K562 (cell line): Measurements from ENCODE around the gene ZNF513. TPM values are rescaled to one million over a fixed set of nuclear protein-coding genes. Genes with fewer than 3 reads are reported as not detected.

Source experiments
- BCOR ChIP-seq: fragments of 450-650 bp; IDR thresholded peaks from 2 replicates; pipeline ENCODE4 v1.6.1; 2016
- BRF1 ChIP-seq: IDR thresholded peaks from 3 replicates; pipeline ENCODE4 v1.6.1; 2011; ENCODE audit warnings: borderline replicate concordance, mild to moderate bottlenecking; ENCODE audit not compliant: insufficient read length; ENCODE audit errors: extremely low read depth
- EP400 ChIP-seq: fragments of 450-650 bp; IDR thresholded peaks from 2 replicates; pipeline ENCODE4 v1.6.1; 2017; ENCODE audit warnings: antibody characterized with exemption, mild to moderate bottlenecking, moderate library complexity
- ESRRB ChIP-seq: fragments of 250-450 bp; sonication (Bioruptor Pico); IDR thresholded peaks from 2 replicates; pipeline ENCODE4 v1.5.0; 2020; ENCODE audit warnings: mild to moderate bottlenecking, moderate library complexity, borderline replicate concordance
- HDAC1 ChIP-seq, 2 experiments: fragments of 450-650 bp; IDR thresholded peaks; 2 replicates each; pipeline ENCODE4 v1.6.1; 2016 to 2017; ENCODE audit warnings: inconsistent platforms in 1 of 2, mild to moderate bottlenecking in 1 of 2, moderate library complexity in 1 of 2
- HDAC2 ChIP-seq: fragments of 450-650 bp; IDR thresholded peaks from 2 replicates; pipeline ENCODE4 v1.6.1; 2016; ENCODE audit warnings: mild to moderate bottlenecking
- HIVEP1 ChIP-seq: fragments of 250-450 bp; sonication (Bioruptor Pico); IDR thresholded peaks from 2 replicates; pipeline ENCODE4 v1.4.0; 2020; ENCODE audit warnings: mild to moderate bottlenecking
- KDM4B ChIP-seq, 2 experiments: fragments of 450-650 bp in 1 of 2; sonication (generic) in 1 of 2; IDR thresholded peaks; 2 replicates each; pipeline ENCODE4 v1.6.1; 2016 to 2017; ENCODE audit warnings: borderline replicate concordance in 2 of 2, antibody characterized with exemption in 1 of 2, low read depth in 1 of 2, mild to moderate bottlenecking in 1 of 2
- MCM2 ChIP-seq: fragments of 450-650 bp; IDR thresholded peaks from 2 replicates; pipeline ENCODE4 v1.6.1; 2017; ENCODE audit warnings: low read depth, mild to moderate bottlenecking
- NBN ChIP-seq: fragments of 450-650 bp; IDR thresholded peaks from 2 replicates; pipeline ENCODE4 v1.6.1; 2016; ENCODE audit warnings: low read depth, mild to moderate bottlenecking
- NELFE ChIP-seq: IDR thresholded peaks from 2 replicates; pipeline ENCODE4 v1.6.1; 2011; ENCODE audit warnings: mild to moderate bottlenecking; ENCODE audit not compliant: insufficient read depth, insufficient read length
- NR3C1 ChIP-seq: sonication (generic); formaldehyde crosslinking; IDR thresholded peaks from 2 replicates; pipeline ENCODE4 v1.8.1; 2022; ENCODE audit warnings: missing genetic modification reagents
- POLR2AphosphoS5 ChIP-seq: IDR thresholded peaks from 2 replicates; pipeline ENCODE4 v1.6.1; 2011; ENCODE audit warnings: mild to moderate bottlenecking, low read depth, low read length, moderate library complexity; ENCODE audit not compliant: control insufficient read depth, insufficient read depth
- SIN3A ChIP-seq, 2 experiments: fragments of 150-350 bp in 1 of 2; IDR thresholded peaks; 2 replicates each; pipeline ENCODE4 v1.6.1; 2011 to 2016; ENCODE audit warnings: borderline replicate concordance in 2 of 2, low read depth in 2 of 2, low read length in 2 of 2, mild to moderate bottlenecking in 2 of 2, moderate library complexity in 2 of 2; ENCODE audit not compliant: control insufficient read depth in 1 of 2
- TRIM24 ChIP-seq, 2 experiments: fragments of 450-650 bp; IDR thresholded peaks; 2 replicates each; pipeline ENCODE4 v1.6.1; 2016
- ZBTB8A ChIP-seq: fragments of 450-650 bp; IDR thresholded peaks from 2 replicates; pipeline ENCODE4 v1.6.1; 2018; ENCODE audit warnings: mild to moderate bottlenecking, moderate library complexity; ENCODE audit not compliant: partially characterized antibody
- polyA plus RNA-seq, 8 experiments: library from polyadenylated mRNA; depleted of rRNA in 4 of 8; stranded (reverse) in 5 of 8; unstranded in 3 of 8; fragments of >200 nt; fragmentation: Nextera tagmentation in 2 of 8; fragmentation: Illumina TruSeq in 1 of 8; extraction: Ambion mirVana in 2 of 8; extraction: Trizol in 1 of 8; gene quantifications; 2 replicates each; pipeline versions ENCODE4 v1.2.1 to v1.2.3, GENCODE V29; 2011 to 2014; ENCODE audit warnings: inconsistent platforms in 1 of 8, missing spikeins in 1 of 8
- total RNA-seq, 7 experiments: library from RNA; depleted of rRNA in 6 of 7; stranded (reverse); fragments of >200 nt in 6 of 7; fragmentation: Illumina TruSeq in 2 of 7; extraction: Trizol in 2 of 7; gene quantifications; 2 replicates each; pipeline versions ENCODE4 v1.2.1 to v1.2.3, GENCODE V29; 2011 to 2021; ENCODE audit warnings: low replicate concordance in 1 of 7
- TF ChIP-seq, protein P1 (sequence below): fragments of 250-450 bp; sonication (Bioruptor Pico); IDR thresholded peaks from 2 replicates; pipeline ENCODE4 v1.8.0; 2022; ENCODE audit warnings: inconsistent platforms
- TF ChIP-seq, protein P2 (sequence below), 2 experiments: IDR thresholded peaks in 1 of 2; conservative IDR thresholded peaks in 1 of 2; 2 replicates each; pipeline ENCODE4 v1.6.1; 2016; ENCODE audit warnings: low read depth in 2 of 2, mild to moderate bottlenecking in 1 of 2, missing compliant biosample characterization in 1 of 2, missing genetic modification characterization in 1 of 2, moderate library complexity in 1 of 2
- TF ChIP-seq, protein P3 (sequence below), 2 experiments: fragments of 200-800 bp in 1 of 2; sonication (Bioruptor generic) in 1 of 2; sonication (generic) in 1 of 2; formaldehyde crosslinking in 1 of 2; IDR thresholded peaks in 1 of 2; conservative IDR thresholded peaks in 1 of 2; 2 replicates each; pipeline versions ENCODE4 v1.5.0 to v1.6.1; 2016 to 2020; ENCODE audit warnings: missing compliant biosample characterization in 1 of 2, missing genetic modification characterization in 1 of 2, missing genetic modification reagents in 1 of 2
- TF ChIP-seq, protein P4 (sequence below): fragments of 450-650 bp; IDR thresholded peaks from 2 replicates; pipeline ENCODE4 v1.6.1; 2017; ENCODE audit warnings: mild to moderate bottlenecking, moderate library complexity

The ZNF513 gene
- total and polyA plus RNA-seq, 9 of the 15 experiments (the other 6 are each of a cell fraction or from before 2014, with no cell fraction given) = 0.04 to 13.6 (median 4.4) TPM

DNA sequence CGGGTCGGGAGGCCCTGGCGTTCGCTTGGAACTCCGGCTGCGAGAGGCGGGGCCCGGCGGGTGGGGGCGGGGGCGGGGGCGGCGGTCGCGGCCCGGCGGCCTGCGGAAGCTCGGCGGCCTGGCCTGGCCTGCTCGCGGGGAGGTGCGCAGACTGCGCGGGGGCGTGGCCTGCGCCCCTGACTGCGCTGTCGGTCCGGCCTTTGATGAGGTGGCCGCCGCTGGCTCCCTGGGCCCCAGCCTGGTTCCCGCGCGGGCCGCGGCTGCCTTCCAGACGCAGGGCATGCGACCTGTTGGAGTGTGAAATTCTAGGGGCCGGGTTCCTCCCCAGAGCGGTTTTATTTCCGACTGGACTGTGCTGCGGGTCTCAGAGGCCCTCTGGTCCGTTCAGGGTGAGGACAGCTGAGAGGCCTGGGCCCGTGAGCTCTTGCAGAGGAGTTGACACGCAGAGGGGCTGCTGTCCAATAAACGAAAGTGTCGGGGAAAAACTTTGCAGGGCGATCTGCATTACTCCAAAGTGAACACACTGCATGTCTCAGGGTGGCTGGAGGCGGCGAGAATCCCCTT lies 48.5 kb upstream of the ZNF513 start (continued):
- TF ChIP-seq, protein P1, sequence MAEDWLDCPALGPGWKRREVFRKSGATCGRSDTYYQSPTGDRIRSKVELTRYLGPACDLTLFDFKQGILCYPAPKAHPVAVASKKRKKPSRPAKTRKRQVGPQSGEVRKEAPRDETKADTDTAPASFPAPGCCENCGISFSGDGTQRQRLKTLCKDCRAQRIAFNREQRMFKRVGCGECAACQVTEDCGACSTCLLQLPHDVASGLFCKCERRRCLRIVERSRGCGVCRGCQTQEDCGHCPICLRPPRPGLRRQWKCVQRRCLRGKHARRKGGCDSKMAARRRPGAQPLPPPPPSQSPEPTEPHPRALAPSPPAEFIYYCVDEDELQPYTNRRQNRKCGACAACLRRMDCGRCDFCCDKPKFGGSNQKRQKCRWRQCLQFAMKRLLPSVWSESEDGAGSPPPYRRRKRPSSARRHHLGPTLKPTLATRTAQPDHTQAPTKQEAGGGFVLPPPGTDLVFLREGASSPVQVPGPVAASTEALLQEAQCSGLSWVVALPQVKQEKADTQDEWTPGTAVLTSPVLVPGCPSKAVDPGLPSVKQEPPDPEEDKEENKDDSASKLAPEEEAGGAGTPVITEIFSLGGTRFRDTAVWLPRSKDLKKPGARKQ = no peak
- TF ChIP-seq TRIM24 (IDR thresholded peaks at IDR 0.05) = no peak
- 0 out of 2 replicates have a peak, but pooled peaks have one; percentile 15 for TF ChIP-seq BCOR
- peak; percentile 78 for TF ChIP-seq EP400
- TF ChIP-seq HDAC1 (IDR thresholded peaks at IDR 0.05) = 0 out of 4 replicates have a peak, but pooled peaks of 1 of the 2 experiments have one; percentile 33
- TF ChIP-seq POLR2AphosphoS5 = peak; percentile 59; the same call in 1 of the 2 replicates
- 0 out of 2 replicates have a peak, but pooled peaks have one; percentile 3 for TF ChIP-seq NR3C1 (CRISPR knock-in tag)
- peak; percentile 41; the same call in 1 of the 2 replicates for TF ChIP-seq HDAC2
- TF ChIP-seq ZBTB8A = no peak
- TF ChIP-seq SIN3A (IDR thresholded peaks at IDR 0.05; ENCODE audit: borderline replicate concordance in 2 of 2, control insufficient read depth in 1 of 2, low read depth in 2 of 2, low read length in 2 of 2) = peak in 1 of 2 experiments; percentile 67; a peak in 1 of 4 replicates
- TF ChIP-seq, protein P2, sequence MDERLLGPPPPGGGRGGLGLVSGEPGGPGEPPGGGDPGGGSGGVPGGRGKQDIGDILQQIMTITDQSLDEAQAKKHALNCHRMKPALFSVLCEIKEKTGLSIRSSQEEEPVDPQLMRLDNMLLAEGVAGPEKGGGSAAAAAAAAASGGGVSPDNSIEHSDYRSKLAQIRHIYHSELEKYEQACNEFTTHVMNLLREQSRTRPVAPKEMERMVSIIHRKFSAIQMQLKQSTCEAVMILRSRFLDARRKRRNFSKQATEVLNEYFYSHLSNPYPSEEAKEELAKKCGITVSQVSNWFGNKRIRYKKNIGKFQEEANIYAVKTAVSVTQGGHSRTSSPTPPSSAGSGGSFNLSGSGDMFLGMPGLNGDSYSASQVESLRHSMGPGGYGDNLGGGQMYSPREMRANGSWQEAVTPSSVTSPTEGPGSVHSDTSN (CRISPR knock-in tag; IDR thresholded peaks at IDR 0.05; ENCODE audit: low read depth) = no peak
- TF ChIP-seq, protein P2 (tag; conservative IDR thresholded peaks at IDR 0.05; ENCODE audit: low read depth) = no peak
- TF ChIP-seq BRF1 = no peak
- TF ChIP-seq HIVEP1 = no peak
- TF ChIP-seq, protein P3, sequence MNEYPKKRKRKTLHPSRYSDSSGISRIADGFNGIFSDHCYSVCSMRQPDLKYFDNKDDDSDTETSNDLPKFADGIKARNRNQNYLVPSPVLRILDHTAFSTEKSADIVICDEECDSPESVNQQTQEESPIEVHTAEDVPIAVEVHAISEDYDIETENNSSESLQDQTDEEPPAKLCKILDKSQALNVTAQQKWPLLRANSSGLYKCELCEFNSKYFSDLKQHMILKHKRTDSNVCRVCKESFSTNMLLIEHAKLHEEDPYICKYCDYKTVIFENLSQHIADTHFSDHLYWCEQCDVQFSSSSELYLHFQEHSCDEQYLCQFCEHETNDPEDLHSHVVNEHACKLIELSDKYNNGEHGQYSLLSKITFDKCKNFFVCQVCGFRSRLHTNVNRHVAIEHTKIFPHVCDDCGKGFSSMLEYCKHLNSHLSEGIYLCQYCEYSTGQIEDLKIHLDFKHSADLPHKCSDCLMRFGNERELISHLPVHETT (CRISPR knock-in tag; conservative IDR thresholded peaks at IDR 0.05 in 1 of 2, IDR thresholded peaks at IDR 0.05 in 1 of 2) = peak in 1 of 2 experiments; percentile 73; a peak in 1 of 4 replicates
- no peak for TF ChIP-seq MCM2
- TF ChIP-seq, protein P4, sequence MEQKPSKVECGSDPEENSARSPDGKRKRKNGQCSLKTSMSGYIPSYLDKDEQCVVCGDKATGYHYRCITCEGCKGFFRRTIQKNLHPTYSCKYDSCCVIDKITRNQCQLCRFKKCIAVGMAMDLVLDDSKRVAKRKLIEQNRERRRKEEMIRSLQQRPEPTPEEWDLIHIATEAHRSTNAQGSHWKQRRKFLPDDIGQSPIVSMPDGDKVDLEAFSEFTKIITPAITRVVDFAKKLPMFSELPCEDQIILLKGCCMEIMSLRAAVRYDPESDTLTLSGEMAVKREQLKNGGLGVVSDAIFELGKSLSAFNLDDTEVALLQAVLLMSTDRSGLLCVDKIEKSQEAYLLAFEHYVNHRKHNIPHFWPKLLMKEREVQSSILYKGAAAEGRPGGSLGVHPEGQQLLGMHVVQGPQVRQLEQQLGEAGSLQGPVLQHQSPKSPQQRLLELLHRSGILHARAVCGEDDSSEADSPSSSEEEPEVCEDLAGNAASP = no peak
- no peak for TF ChIP-seq KDM4B (IDR thresholded peaks at IDR 0.05; ENCODE audit: borderline replicate concordance in 2 of 2, low read depth in 1 of 2)
- TF ChIP-seq NELFE = no peak
- TF ChIP-seq NBN = peak; percentile 45; the same call in 1 of the 2 replicates
- TF ChIP-seq ESRRB (CRISPR knock-in tag) = no peak
